Body of pancreas (tissue), 4 donors: ENCODE results near the gene MAPK14.

Source experiments
- CTCF ChIP-seq, 7 experiments: fragments of 450-650 bp in 4 of 7; fragments of 200-600 bp in 3 of 7; sonication (generic) in 3 of 7; IDR thresholded peaks; one replicate each; pipeline ENCODE4 v1.5.1; 2016 to 2019; ENCODE audit warnings: antibody characterized with exemption in 7 of 7
- POLR2A ChIP-seq, 3 donors: fragments of 450-650 bp; IDR thresholded peaks; one replicate each; pipeline ENCODE4 v1.6.1; 2016; ENCODE audit warnings: antibody characterized with exemption in 3 of 3, mild to moderate bottlenecking in 2 of 3

DNA sequence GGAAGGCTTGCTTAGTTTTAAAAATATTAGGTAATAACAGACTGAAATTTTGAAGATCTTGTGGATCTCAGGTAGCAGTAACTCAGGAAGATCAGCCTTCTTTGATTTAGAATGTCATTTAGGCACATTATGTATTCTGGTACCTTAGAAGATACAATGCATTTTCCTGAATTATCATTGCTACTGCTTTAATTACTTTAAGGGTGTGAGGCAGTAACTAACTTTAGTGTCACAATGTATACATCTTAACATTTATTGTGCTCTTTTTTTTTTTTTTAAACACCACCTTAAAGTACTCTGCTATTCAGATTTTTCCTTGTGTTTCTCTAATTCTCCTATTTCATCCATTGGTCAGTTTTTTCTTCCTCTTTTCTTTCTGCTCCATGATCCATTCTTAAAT is 13.3 kb downstream of the MAPK14 start:
- TF ChIP-seq CTCF (IDR thresholded peaks at IDR 0.05) = no peak
- no peak for TF ChIP-seq POLR2A (IDR thresholded peaks at IDR 0.05)
